ENCODE measurements around the gene RALGPS1.

Gene RALGPS1

GRCh38 chr9:127021664-127022363 is 107.2 kb downstream of the RALGPS1 start:
- no peak for DNase-seq (ENCODE audit: low read depth in 3 of 3)

DNA sequence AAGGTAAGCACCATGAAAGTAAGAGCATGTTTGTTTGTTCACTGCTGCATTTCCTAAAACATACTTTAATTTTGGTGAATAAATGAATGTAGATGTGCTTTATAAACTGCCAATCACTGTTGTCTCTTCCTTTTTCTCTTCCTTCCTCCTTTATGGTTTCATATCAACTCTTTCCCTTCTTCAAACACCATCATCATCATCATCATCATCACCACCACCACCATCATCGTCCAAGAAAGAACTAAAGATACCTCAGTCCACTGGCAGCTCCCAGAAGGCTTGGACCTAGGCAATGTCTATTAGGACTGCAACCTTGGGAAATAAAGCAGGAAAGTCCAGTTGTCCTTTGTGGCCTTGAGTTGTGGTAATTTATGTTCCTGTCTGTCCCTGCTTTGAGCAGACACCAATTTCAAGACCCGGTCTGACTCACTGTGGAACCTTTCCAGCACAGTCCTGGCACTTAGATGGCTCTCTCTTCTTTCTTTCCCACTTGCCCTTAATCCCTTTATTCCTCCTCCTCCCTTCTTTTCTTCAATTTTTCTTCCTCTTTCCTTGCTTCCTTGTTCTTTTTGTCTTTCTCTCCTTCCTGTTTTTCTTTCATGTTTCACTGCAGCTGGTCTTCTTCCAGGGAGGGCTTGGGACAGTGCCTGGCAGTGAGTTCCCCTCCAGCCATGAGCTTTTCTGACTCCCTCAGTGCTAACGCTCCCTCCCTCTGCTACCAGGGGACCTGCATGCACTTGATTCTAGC is 108.5 kb downstream of the RALGPS1 start:
- DNase-seq (ENCODE audit: low read depth in 3 of 3): no peak

DNA sequence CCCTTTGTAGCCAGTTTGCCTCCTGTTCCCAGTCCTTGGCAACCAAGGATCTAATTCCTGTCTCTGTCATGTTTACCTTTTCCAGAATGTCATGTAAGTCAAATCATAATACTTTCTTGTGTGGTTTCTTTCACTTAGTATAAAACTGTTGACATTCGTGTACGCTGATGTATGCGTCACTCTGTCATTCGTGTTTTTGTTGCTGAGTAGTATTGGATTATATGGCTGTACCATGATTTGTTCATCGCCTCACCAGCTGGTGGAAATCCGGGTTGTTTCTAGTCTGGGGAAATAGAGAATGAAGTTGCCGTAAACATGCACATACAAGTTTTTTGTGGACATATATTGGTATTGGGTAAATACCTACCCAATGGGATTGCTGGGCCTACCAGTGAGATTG is 110.5 kb downstream of the RALGPS1 start:
- DNase-seq (ENCODE audit: low read depth in 3 of 3): no peak

- DNase-seq (ENCODE audit: low read depth in 3 of 3): no peak
Measured at GRCh38 chr9:127027694-127028093, 113.1 kb downstream of the RALGPS1 start.

- no peak for DNase-seq (ENCODE audit: low read depth in 3 of 3)
Measured at GRCh38 chr9:127029548-127029947, 115.0 kb downstream of the RALGPS1 start.

DNA sequence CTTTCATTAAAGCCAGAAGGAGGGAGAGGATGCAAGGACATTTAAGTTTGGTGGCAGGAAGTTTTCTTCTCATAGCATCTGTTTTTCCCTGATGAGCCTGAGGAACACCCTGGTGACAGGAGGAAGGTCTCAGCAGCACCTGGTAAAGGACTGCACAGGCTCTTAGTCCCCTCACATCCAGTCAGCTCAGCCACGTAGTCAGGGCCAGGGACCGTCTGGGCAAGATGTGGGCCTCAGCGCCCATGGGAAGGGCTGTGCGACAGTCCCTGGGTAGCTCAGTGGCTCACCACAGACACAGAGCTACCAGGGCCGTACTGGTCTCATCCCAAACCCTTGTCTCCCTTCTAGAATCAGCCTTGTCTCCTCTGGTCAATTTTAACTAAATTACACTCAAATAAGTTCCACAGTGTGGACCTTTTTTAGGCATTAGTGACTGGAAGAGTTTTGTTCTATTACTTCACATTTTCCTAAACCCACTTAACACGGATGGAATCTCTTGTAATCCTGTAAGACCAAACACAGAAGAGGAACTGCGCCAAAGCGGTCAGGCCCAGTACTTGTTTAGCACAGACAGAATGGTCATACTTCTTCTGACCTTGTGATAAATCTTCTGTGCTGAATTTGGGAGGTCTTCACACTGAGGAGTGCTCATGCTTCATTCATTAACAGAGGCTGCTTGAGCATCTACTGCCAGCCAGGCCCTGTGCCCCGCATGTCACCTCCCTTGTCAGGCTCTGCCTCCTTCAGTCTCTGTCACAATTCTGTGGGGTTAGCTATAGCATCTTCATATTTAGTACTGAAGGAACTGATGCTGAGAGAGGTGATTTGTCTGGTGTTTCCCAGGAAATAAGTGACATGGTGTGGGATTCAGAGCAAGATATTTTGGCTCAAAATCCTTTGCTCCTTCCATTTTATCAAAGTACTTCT is 116.5 kb downstream of the RALGPS1 start:
- DNase-seq (ENCODE audit: low read depth in 3 of 3): no peak

GRCh38 chr9:127032256-127032655 is 117.7 kb downstream of the RALGPS1 start:
- no peak for DNase-seq (ENCODE audit: low read depth in 3 of 3)

DNA sequence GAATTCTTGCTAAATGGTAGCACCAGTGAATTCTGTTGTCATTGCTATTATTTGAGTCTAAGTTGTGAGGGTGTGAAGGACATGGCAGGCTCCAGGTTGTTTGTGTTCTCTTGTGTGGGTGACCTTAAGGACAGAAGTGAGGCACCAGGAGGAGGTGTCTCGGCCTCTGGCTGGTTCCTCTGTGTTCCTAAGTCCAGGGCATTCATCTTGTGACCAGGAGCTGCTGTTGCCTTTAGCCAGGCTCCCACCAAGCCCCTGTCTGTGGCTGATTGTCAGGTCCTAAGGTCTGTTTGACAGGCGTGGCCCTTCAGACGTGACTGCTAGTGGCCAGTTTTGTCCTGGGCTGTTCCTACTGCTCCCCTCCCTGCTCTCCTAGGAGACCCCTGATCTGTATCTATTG is 118.5 kb downstream of the RALGPS1 start:
- no peak for DNase-seq (ENCODE audit: low read depth in 3 of 3)

DNA sequence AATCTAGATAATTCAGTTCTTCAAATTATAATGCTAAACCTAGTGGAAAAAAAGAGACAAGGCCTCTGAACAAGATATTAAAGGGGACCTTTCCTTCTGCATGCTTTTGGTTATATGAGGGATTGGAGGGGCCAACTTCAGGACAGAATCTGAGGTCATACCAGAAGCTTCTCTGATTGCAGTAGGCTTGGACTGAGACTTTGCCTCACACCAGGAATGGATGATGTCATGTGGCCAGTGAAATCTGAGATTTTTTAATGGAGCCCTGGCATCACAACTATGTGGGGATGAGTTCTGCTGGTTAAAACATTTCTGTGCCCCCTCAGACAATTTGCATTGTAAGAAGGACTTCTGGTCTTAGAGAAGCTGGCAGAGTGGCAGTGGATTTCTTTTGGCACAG is 119.2 kb downstream of the RALGPS1 start:
- no peak for DNase-seq (ENCODE audit: low read depth in 3 of 3)

DNA sequence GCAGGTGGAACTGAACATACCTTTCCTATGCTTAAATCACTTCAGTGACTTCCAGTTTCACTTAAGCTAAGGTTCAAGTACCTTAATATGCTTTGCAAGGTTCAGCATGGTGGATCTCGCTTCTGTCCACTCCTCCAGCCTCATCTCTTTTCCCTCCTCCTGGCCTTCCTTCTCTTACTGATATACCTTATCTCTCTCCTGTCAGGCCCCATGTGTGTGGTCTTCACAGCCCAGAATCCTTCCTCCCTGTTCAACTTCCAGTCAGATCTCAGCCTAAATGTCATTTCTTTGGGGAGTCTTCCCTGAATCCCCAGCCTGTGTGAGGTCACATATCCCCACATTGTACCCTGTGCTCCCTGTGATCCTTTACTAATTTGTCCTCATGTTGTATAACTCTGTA is 120.1 kb downstream of the RALGPS1 start:
- no peak for DNase-seq (ENCODE audit: low read depth in 3 of 3)

GRCh38 chr9:127035423-127035822 is 120.8 kb downstream of the RALGPS1 start:
- no peak for DNase-seq (ENCODE audit: low read depth in 3 of 3)

DNA sequence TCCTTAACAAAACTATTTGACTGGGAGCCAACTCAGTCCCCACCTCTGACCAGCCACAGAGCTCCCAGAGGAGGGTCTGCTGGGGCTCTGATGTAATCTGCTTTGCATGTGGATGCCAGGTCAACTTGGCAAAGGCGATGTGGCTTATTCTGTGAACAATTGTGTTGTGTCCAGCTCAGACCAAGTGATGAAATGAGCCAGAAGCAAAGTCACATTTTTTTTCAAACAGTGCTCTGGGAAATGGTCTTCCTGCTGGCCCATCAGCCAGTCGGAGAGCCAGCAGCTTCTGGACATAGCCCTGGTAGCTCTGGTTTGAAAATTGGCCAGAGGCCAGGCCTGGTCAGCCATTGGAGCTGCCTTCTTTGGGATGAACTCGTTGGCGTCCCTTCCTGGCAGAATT is 121.4 kb downstream of the RALGPS1 start:
- DNase-seq (ENCODE audit: low read depth in 3 of 3): no peak

- no peak for DNase-seq (ENCODE audit: low read depth in 3 of 3)
Measured at GRCh38 chr9:127036437-127036836, 121.9 kb downstream of the RALGPS1 start.

- no peak for DNase-seq (ENCODE audit: low read depth in 3 of 3)
Measured at GRCh38 chr9:127038531-127038930, 123.9 kb downstream of the RALGPS1 start.

GRCh38 chr9:127039492-127039891 is 124.9 kb downstream of the RALGPS1 start:
- DNase-seq (ENCODE audit: low read depth in 3 of 3): no peak

DNA sequence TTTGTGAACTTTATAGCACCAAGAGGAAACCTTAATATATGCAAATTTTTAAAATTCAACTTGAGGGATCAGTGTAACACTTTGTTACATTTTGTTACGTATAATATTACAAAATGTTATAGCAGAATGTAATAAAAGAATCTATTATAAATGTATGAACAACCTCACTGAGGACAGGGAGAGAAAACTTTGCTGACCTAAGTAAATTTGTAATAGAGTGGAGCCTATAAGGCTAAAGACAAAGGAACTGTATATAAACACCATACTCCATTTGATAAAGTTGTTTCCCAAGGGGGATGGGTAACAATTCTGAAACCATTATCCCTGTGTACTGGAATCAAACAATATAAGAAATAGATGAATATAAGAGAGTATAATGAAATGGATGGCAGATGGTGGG is 130.6 kb downstream of the RALGPS1 start:
- DNase-seq (ENCODE audit: low read depth in 3 of 3): no peak

DNA sequence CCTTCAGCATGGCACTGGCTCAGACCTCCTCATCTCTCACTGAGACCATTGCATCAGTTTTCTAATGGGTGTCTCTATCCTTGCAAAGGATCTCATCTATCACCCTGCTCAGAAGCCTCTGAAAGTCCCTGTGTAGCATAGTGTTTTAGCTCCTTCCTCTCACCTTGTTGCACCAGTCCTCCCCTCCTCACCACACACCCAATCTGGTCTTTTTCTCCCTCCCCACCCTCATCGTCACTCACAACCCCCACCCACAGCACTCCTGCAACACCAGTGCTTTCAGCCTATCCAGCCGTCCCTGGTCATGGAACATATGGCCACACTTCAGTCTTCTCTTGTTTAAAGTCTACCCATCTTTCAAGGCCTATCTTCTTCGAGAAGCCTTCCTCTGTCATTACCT is 133.4 kb downstream of the RALGPS1 start:
- no peak for DNase-seq (ENCODE audit: low read depth in 3 of 3)

GRCh38 chr9:127049044-127049443 is 134.5 kb downstream of the RALGPS1 start:
- DNase-seq (ENCODE audit: low read depth in 3 of 3): peak in 2 of 3 experiments; percentile 1 to 3

GRCh38 chr9:127049581-127049980 is 135.0 kb downstream of the RALGPS1 start:
- DNase-seq (ENCODE audit: low read depth in 3 of 3): no peak

DNA sequence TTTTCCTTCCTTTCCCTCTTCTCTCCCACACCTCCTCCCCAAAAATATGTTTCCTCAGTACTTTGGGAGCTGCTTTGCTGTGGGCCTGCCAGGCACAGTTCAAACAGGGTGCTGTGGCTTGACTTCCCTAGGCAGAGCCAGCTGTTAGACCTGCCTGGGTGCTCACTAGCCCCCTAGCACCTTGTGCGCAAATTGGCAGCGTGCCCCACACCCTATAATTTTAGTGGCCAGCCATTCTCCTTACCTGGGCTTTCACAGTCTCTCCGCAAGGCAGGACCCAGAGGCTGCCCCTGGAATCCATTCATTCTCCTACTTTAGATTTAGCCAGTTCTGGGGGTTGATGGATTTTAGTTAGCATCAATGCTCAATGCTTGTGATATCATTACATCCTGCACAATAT is 135.6 kb downstream of the RALGPS1 start:
- no peak for DNase-seq (ENCODE audit: low read depth in 3 of 3)

DNA sequence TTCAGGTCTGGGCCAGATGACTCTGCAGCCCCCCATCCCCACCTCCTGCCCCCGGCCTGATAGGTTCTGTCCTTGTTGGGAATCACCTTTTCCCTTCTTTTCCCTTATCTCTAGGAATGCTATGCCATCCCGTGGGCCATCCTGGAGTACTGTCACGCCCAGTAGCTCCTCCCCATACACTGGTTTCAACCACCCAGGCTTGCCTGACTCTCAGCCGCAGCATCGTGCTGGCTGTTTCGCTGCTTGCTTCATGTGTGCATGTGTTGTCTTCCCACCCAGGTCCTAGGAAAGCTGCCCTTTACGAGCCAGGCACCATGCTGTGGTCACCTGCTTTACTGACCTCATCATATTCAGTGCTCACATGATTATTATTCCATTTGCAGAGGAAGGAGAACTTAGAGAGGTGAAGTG is 136.0 kb downstream of the RALGPS1 start:
- no peak for DNase-seq (ENCODE audit: low read depth in 3 of 3)

DNA sequence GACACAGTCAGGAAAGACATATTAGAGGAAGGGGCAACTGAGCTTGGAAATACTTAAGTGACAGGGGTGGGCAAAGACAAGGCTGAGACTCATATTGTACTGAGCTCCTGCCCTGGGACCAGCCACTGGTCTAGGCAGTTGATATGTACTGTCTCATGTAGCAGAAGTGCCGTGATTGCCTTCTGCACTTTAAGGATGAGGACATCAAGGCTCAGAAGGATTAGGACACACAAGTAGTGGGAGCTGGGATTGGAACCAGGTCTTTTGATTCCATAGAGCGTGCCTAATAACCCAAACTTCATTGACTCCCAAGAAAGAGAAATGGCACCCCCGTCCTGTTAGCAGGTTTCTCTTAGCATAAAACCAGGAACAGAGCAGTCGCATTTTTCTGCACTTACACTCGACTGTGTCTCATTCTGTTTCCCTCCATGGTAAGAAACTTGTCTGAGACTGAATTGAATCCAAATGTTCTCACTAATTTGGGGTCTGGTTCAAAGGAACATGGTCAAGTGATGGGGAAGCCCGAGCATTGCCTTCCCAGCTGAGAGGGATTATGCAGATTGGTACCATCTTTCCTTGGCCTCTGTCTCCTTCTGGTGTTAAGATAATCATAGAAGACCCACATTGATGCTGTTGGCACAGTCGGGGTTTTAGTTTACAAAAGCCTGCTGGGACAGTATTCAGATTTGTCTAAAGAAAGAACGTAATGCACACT is 137.5 kb downstream of the RALGPS1 start:
- no peak for DNase-seq (ENCODE audit: low read depth in 3 of 3)
